T47D (cell line): ENCODE measurements around the gene FOXA3.

Experiments
- DNase-seq, 2 experiments: peaks; one replicate each; pipeline versions ENCODE4 v3.0.0 to v3.0.0-alpha.2; 2011 to 2012; ENCODE audit warnings: low read depth in 1 of 2, low spot score in 1 of 2
- JUND ChIP-seq: IDR thresholded peaks from 2 replicates; pipeline ENCODE4 v1.6.1; 2012; ENCODE audit warnings: low read depth
- in situ Hi-C: cut with HindIII; loops from 2 replicates; pipeline ENCODE4 v1.10.0; 2016; ENCODE audit warnings: low sequenced_read_pairs, low pct_unique_long_range_greater_than_20kb

FOXA3 gene

GRCh38 chr19:45917421-45918091 lies 53.4 kb downstream of the FOXA3 start:
- in situ Hi-C loops = no loop called here
- no peak for DNase-seq
- no peak for TF ChIP-seq JUND

DNA sequence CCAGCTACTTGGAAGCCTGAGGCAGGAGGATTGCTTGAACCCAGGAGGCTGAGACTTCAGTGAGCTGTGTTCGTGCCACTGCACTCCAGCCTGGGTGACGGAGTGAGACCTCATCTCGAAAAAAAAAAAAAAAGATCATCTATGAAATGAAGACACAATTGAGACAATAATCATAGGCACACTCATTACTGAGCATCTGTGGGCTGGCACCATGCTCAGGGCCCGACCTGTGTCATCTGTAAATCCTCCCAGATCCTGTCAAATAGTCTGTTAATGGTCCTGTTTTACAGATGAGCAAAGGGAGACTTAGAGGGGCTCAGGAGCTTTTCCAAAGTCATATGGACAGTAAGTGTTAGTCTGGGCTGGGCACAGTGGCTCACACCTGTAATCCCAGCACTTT lies 54.6 kb downstream of the FOXA3 start:
- DNase-seq = no peak
- no peak for TF ChIP-seq JUND
- in situ Hi-C loops = no loop called here

DNA sequence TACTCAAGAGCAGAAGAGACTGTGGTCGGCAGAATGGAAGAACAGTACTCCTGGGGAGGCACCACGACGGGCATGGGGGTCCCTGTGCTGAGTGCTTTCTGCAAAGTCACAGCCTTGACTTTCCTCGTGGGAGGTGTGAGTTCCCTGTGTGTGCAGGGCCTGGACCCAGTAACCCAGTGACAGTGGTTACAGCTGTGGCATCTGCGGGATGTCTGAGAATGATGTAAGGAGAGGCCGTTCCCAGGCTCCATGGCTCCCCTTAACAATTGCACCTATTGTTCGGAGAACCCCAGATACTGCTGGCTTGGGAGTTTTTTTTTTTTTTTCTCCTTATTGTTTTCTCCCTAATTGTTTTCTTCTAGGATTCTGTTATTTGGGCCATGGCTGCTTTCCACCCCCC lies 55.6 kb downstream of the FOXA3 start:
- in situ Hi-C loops = no loop called here
- no peak for TF ChIP-seq JUND
- no peak for DNase-seq

- DNase-seq = no peak
- in situ Hi-C loops = no loop called here
Observed at GRCh38 chr19:45920458-45920857, 56.3 kb downstream of the FOXA3 start.

GRCh38 chr19:45922281-45922680 lies 58.2 kb downstream of the FOXA3 start:
- in situ Hi-C loops = no loop called here
- no peak for TF ChIP-seq JUND
- DNase-seq = no peak

More at GRCh38 chr19:45920458-45920857, 56.3 kb downstream of the FOXA3 start:
- no peak for TF ChIP-seq JUND
